NCI-H345 (cell line): ENCODE data around the gene ZBTB20.

Experiments used
- DNase-seq: peaks from one replicate; lab custom pipeline; 2025; lab: John Stamatoyannopoulos, UW

Gene ZBTB20

DNA sequence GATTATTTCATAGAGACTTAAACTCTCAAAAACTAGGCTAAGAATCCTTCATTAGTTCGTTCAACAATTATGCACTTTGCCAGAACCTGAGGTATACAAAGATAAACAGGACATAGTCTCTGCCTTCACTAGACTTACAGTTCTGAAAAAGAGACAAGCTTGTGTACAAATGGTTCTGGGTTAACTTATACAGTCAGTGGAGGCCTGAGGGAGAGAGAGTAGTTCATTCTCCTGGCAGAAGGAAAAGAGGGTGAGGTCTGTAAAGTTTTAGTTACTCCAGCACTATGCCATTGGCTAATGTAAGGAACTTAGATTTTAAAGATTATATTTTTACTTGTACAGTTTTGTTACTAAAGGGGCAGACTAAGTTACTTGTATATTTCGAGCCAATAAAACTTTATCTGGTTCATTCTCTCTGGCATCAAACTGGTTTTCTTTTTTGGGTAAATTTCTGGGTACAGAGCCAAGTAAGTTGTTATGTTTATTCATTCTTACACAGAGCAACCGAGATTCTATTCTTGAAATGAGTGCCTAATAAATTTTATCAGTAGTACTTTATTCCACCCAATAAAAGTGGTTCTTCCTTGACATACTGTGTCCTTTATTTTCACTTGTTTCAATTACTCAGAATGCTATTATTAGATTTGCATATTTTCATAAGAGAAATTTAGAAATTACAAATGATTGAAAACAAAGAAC lies 574.6 kb downstream of the ZBTB20 start:
- DNase-seq: no peak

DNA sequence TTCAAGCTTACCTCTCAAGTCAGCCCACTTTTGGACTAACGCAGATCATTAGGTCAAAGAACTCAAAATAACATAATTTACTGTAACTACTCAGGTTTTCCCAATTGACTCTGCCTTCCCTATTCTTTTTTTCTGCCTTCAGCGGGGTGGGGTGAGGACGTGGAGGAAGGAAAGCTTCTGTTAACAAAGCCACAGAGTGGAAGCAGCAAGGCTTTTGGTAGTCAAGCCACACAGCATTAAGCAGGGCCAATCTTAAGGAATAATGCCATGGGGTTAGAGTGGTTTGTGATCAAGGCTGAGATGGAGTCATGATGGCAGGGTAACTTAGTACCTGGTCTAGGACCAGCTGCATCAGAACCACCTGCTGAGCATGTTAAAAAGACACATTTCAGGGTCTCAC lies 575.7 kb downstream of the ZBTB20 start:
- DNase-seq: no peak

DNA sequence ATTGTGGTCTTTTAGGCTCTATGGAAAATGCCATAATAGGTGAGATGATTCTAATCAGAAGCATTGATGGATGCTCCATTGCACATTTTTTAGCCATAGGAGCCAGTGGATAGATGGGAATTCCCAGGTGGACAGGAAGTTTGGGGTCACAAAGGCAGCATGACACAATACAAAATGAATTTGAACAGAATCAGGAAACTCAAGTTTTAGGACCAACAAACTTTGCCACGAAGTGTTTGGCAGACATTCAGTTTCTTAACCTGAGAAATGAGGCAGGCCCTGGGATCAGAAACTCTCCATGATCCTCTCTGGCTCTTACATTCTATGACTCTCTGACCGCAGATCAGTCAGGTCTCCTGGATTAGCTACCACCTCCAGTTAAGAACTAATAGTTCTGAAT lies 577.9 kb downstream of the ZBTB20 start:
- DNase-seq: no peak

DNA sequence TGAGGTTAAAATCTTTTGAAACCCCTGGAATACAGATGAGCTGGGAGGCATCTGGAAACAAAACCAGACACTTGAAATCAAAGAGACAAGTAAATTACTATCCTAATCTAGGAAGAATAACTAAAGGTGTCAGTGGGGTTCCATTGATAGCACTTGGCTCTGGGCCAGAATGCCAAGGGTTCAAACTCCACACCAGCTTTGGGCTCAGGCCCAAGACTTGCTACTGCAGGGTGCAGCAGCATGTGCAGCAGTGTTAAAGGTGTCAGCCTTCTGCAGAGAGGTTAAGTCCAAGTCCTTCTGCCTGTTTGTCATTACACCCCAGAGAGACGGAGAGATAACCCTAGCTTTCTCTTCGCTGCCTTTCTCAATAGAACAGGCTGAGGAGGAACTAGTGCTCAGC lies 579.3 kb downstream of the ZBTB20 start:
- peak; percentile 46 for DNase-seq

DNA sequence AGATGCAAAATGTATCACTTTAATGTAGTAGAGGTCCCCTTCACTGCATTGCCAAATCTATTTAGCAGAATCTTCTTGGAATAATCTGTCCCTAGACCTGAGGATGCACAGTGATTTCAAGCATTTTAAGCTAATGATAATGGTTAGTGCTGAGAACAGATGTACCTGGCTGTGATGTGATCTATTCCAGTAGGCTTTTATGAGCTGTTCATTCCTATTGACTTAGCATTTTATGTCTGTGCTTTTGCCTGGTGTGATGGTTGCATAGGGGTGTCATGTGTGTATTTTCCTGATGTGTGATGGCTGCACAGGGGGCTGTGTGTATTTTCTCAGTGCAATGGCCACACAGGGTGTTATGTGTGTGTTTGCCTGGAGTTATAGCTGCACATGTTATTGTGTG lies 580.3 kb downstream of the ZBTB20 start:
- DNase-seq: no peak

DNA sequence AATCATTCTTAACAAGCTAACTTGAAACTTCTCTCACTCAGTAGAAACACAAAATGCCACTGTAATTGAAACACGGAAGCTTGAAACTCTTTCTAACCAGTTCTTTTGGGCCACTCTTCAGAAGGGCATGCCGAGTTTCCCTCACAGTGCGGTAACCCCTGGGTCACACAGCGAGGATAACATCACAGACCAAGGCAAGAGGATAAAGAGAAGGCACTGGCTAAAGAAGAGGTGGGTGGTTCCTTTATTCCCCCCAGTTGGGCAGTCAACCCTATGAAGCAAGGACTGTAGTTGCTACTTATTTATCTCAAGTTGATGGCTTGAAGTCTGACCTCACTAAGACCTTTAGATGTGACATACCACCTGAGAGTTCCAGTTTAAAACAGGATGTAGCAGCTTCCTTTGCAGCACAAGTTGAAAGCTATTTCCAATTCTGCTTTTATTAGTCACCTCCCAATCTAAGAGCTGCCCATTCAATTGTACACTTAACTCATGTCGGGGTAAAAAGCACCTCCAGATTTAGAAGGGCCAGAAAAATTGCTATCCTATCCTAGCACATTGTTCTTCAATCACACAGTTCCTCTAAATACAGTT lies 580.8 kb downstream of the ZBTB20 start:
- no peak for DNase-seq

DNA sequence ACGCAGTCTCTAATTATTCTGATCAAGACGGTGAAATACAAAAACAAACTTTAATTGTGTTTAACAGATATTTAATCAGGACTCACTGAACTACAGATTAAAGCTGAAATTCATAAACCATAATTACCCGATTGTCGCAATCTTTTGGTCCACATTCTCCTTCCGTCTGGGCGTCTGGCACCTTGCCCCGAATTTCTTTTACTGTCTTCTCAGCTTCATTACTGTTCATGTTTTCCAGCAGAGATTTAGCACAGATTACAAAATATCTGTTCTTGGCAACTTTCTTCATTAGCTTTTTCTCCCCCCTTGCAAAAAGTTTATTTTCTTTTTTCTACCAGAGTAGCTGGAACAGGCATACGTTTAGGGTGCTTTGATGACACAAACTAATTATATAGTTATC lies 581.9 kb downstream of the ZBTB20 start:
- no peak for DNase-seq

DNA sequence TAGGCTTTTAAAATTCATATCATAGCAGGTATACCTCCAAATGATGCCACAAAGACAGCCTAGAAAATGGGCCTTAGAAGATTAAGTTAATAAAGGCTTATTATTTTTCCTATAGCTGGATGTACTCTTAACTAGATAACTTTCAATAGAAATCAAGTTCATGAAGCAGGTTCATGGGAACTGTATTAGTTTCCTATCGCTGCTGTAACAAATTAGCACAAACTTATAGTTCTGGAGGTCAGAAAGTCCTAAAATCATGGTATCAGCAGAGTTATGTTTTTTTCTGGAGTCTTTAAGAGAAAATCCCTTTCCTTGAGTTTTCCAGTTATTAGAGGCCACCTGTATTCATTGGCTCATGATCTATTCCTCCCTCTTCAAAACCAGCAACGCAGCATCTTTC lies 583.4 kb downstream of the ZBTB20 start:
- DNase-seq: no peak

DNA sequence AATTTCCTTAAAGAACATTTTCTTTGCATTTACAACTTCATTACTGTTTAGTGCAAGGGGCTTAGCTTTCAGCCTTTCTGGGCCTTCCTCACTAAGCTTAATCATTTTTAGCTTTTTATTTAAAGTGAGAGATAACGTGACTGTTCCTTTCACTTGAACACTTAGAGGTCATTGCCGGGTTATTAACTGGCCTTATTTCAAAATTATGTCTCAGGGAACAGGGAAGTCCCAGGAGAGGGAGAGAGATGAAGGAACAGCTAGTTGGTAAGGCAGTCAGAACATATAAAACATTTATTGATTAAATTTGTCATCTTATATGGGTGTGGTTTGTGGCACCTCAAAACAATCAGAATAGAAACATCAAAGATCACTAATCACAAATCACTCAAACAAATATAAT lies 584.5 kb downstream of the ZBTB20 start:
- no peak for DNase-seq

DNA sequence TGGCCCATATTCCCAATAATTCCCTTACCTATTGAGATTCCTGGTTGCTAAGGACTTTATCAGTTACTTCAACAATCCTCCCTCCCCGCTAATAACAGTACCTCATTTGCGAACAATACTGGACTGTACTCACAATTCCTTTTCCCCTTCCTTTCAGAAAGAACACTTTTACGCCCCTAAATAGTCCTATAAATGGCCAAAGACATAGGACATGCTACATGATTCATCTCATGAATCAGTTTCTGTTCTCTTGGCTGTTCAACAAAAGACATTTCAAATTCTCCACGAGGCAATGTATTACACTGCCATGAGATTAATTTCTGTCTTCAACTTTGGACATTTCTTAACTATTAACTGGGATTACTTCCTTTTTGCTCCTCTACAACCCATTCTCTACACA lies 588.8 kb downstream of the ZBTB20 start:
- DNase-seq: no peak

DNA sequence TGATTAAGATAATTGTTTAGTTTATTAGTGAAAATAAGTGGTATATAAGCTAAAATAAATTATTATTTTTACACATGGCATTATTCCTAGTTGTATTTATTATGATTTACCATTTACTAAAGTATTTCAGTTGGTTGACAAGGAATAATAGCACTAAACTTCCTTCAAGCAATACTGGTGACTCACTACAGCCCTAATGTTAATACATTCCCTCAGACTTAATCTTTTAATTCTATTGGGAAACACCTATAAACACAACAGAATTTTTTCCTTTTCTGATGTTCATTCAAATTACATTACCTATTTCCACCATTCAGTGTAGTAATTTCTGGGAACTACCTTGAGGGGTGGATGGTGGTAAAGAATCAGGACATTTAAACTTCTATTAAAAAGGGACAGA lies 589.3 kb downstream of the ZBTB20 start:
- no peak for DNase-seq

DNA sequence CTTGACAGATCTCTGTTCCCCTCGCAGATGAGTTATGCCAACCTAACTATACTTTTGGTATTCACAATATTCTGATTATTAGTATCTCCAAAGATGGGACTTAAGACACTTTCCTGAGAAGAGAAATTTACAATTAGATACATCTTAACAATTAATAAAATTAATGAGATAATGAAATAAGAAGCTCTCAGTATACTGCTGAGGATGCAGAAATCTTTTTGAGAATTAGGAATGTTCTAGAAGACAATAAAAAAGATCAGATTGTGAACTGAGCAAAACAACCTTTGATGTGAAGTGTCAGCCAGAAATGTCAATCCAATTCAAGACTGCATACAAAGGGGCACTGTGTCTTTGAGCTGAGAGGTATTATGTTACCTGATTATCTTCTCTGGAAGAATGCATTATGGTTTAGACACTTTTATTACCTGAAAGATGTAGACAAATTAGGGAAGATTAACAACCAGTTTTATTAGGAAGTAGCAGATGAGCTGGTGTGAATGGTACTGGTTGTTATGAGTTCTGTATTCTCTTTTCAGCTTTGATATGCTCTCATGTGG lies 590.4 kb downstream of the ZBTB20 start:
- DNase-seq: no peak

DNA sequence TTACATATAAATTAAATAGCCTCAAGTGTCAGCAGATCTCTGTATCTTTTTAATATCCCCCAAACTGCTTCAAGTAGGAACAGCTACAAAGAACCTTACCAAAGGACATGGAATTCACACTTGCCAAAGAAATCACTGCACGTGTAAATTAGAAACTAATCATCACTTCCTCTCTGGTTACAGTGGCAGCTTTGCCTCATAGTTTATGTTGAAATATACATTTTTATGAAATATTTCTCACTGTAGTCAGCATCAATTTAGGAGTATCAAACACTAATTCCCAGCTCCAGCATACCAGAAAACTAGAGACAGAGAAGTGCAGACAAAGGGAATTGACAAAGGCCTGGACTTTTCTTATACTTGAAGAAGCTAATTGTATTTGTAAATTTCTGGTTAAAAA lies 592.4 kb downstream of the ZBTB20 start:
- no peak for DNase-seq

DNA sequence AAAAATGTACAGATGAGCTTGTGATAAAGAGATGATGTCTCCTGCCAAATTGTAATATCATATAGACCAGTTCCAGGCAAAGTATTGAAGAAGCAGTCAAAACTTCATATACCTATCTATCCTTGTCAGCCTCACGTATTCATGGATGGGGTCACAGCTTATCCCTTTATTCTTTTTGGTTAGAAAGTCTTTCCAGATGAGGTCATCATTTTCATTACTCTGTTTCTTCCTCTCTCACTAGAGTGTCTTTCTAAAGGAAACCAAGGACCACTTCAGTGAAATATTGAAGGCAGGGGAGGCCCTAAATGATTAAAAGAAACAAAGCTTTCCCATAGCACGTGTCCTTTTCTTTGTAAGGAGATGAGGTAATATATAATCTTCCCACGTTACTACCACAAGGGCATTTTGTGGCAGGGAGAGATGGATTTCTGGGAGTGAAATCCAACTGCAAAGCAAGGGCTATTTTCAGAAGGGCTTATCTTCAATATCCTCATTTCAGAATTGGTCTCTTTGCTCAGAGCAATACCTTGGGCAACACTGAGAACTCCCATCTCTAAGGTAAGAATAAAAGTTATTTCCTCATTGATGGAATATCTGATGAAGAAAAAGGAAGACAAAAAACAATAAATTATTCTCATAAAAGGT lies 593.0 kb downstream of the ZBTB20 start:
- DNase-seq: no peak

DNA sequence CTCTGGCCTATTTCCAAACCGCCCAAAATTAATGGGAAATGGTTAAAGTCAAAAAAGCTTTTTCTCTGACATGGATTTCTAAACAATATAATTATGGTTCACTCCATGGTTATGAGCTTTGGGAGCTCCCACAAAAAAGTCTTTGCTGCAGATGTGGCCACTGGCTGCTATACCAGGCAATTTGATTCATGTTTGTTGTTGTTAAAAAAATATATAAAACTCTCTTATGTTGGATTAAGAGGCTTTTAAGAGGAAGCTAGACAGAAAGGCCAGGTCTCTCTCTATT lies 594.6 kb downstream of the ZBTB20 start:
- no peak for DNase-seq

DNA sequence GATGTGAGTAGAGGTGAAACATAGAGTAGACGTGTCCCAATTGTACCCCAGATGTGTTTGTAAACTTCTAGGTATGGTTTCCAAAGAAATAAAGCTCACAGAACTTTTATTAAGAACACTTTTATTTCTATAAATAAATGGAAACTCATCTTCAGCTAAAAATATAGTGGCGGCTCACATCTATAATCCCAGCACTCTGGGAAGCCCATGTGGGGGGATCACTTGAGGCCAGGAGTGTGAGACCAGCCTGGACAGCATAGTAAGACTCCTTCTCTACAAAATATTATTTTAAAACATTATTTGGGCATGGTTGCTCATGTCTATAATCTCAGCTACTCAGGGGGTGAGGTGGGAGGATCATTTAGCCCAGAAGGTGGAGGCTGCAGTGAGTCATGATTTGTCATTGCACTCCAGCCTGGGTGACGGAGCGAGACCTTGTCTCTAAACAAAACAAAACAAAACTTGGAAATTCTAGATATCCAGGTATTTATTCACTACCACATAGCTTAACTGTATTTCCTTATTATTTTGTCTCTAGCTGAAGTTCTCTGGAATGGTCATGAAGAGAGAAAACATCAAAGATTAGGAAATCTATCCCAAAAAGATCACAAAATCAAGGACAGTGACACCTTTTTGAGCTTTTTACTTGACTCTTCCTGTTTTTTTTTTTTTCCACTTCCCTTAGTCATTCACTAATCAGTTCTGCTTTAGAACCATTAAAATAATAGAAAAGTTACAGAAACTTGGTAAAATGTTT lies 595.1 kb downstream of the ZBTB20 start:
- no peak for DNase-seq

DNA sequence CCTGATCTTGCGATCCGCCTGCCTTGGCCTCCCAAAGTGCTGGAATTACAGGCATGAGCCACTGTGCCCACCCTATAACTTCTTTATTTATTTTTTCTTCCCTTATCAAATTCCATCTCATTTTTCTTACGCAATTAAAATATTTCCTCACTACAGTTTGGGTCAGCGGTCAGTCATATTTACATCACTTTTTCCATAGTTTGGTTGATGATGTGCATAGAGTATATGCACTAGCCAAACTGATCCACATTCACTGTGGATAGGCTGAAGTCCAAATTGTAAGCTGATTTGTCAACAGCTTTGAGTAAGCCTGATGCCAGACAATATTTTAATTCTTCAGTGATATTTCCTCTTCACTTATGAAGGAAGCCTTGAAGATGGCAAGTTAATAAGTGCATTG lies 596.9 kb downstream of the ZBTB20 start:
- DNase-seq: no peak

DNA sequence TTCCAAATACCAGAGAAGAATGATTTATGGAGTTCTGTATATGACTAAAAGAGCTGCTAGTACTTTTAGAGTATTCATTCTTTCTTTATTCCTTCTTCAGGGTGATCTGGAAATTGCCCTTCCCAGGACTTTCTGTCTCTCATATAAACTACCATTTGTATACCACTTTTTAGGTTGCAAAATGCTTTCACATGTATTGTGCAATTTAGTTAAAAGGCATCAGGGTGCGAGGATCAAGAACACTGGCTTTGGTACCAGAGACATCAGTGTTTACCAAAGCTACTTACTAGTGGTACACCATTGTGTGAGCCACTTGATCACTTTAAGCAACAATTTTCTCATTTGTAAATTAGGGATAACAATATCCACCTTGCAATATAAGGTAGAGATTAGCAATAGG lies 601.9 kb downstream of the ZBTB20 start:
- no peak for DNase-seq

DNA sequence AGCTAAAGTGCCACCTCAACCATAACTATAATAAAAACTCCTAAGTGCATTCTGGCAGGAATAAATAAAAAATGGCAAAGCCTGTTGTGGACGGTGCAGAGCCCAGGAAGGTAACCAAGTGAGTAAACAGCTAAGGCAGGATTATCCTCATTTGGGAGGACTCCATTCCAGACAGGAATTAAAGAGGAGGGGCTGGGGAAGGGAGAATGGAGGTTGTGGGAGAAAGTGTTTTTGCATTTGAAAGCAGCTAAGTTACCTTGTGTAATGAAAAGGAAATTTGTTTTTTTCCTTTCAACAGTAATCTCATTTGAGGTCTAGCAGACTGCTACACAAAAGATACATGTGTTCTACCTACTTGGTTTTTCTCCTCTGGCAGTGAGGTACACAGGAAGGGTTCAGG lies 604.7 kb downstream of the ZBTB20 start:
- DNase-seq: no peak

DNA sequence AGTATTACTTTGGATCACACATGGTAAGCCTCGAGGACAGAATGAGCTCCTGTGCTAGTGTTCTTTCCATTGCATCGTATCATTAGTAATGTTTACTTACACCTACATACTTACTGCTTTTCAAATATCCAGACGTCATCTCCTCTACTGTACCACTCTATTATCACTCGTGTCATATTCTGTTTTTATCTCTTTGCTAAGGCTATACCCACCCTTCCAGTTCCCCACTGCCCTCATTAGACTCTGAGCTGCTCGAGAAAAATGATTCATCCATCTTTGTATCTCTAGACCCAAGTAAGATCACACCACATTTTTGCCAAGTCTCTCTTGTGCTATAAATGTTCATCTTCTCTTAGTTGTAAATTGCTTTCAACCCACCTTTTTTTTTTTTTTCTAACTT lies 607.6 kb downstream of the ZBTB20 start:
- no peak for DNase-seq

DNA sequence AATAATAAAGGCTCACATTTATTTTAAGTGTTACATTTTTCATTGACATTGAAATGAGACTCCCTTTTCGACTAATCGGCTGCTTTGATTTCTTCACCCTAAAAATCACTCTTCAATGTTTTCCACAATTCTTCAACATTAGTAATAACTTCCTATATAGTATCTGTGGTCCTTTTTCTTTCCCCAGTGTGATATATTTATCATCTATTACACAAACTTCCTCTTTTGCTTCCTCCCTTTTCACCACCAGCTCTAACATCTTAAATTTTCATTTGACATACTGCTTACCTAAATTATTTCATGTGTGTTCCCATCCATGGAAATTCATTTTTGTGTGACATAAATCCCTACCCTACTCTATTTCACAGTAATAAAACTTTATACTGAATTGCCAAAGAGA lies 608.9 kb downstream of the ZBTB20 start:
- no peak for DNase-seq

DNA sequence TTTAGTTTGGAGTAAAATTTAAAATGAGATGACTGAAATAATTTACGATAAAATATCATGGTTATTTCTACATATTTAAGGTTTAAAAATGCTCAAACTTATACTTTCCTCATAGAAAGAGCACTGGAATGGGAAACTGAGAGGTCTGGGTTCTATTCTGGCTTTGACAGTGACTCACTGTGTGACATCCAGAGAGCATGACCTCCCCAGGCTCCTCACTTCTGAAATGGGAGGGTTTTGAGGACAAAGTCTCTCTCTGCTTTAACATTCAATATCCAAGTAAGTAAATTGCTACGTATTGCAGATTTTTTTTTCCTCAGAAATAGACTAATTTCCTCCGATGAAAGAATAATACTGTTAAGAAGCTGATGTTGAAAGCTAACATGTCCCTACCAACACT lies 618.6 kb downstream of the ZBTB20 start:
- no peak for DNase-seq

DNA sequence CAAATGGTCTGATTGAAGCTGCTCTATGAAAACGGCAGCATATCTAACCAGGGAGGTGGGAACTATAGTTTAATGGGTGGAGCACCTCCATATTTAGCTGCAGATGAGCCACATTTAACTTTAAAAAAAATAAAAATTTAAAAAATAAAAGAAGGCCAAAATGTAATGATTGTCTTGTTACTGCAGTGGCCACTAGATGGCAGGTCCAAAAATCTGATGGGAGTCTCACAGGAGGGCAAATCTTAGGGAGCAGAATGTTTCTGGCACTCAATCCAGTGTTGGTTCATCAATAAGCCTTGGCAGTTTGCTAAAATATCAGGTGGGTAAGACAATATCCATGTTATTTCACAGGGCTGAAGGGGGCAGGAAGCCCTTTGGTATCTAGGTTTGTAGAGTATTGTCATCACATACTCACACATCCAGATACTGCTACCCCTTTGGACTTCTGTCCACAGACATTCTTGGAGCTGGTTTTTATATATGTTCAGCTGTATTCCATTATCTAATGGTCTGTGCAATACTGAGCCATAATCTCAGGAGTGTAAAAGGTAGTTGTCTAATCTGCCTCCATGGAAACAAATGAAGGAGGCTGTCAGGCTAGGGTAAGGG lies 619.9 kb downstream of the ZBTB20 start:
- no peak for DNase-seq
